Amniotic epithelial cell (primary cell): ENCODE results near the gene MAP3K3.

Experiments used
- DNase-seq: peaks from one replicate; pipeline ENCODE4 v3.0.0-alpha.2; 2010; ENCODE audit warnings: low read depth

The MAP3K3 gene

DNA sequence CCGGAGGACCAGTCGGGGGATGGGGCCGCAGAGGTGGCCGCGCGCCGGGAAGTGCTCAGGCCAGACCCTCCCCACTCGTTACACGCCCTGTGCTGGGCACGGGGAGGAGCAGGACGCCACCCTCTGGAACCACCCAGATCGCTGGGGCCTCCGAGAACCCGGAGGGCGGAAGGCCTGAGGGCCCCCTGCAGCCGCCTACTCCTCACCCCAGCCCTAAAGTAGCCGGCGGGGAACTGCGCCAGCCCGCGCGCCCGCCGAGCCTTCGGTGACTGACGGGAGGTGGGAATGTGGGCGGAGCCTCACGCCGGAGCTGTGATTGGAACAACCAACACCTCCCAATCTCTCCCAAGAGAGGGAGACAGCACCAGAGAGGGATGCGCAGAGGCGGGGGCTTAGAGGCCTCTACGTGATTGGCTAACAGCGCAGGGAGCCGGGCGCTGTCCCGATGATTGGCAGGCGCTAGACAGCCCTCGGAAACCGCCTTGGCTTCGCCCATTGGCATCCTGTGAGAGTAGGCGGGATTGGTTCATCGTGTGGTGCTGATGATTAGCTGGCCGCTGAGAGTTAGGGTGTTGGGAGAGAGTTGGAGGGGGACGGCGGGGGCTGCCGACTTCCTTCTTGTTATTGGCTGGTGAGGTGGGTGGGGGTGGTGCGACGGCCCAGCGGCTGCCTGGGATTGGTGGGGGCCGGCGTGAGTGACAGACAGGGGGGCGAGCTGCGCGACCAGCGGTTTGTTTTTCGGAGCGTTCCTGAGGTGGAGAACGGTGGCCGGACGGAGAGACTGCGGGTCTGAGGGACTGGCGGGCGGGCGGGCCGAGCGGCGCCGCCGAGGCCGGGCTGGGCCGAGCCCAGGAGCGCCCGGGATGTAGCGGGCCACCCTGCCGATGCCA, at the start of gene MAP3K3:
Gene MAP3K3 (plus strand): TSS at position 734 of the 890 bp plus-strand sequence. CDS start 343 bp downstream, outside the sequence.
- peak; percentile 100 for DNase-seq

DNA sequence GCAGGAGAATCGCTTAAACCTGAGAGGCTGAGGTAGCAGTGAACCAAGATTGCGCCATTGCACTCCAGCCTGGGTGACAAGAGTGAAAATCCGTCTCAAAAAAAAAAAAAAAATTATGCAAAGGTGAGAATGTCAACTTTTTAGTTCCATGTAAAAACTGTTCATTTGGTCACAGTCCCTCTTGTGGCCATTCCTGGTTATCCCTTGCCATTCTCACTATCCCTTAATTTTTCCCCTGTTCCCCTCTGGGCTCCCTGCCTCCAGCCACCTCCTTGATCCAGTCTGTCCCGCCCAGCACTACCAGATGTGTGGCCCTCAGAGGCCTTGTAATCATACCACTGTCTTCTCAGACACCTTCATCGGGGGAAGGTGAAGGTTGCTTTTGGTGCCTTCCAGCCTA, 48.6 kb upstream of the MAP3K3 start:
- DNase-seq = no peak

DNA sequence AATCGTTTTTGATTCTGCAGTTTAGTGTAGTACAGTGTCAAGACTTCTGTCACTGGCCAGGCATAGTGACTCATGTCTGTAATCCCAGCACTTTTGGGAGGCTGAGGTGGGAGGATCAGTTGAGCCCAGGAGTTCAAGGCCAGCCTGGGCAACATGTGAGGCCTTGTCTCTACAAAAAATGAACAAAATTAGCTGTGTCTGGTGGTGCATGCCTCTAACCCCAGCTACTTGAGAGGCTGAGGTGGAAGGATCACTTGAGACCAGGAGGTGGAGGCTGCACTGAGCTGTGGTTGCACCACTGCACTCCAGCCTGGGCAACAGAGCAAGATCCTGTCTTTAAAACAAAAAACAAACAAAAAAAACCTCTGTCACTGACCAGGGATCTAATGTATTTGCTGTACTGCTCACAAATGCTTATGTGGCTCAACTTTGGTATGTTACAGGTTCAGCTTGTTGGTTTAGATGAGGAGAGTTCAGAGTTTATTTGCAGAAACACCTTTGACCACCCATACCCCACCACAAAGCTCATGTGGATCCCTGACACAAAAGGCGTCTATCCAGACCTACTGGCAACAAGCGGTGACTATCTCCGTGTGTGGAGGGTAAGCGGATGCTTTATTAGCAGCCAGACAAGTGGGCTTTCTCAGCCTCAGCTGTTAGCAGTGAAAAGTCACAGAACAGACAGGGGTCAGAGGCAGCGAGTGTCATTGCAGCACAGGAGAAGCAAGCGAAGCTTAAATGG, 44.0 kb upstream of the MAP3K3 start:
- DNase-seq = no peak

DNA sequence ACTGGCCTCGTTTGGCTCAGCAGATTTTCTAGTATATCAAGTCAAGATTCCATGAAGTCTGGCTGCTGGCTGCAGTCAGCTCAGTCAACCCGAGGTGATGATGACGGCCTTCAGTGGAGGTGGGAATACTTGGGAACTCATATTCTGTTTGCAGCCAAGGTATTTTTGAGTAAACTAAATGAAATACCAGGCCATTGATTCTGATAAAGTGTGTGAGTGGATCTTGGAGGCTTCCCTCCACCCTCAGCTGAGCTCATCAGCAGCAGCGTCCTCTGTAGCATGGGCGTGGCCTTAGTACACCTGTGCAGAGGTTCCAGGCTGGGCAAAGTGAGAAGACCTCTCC, 43.5 kb upstream of the MAP3K3 start:
- DNase-seq = no peak

DNA sequence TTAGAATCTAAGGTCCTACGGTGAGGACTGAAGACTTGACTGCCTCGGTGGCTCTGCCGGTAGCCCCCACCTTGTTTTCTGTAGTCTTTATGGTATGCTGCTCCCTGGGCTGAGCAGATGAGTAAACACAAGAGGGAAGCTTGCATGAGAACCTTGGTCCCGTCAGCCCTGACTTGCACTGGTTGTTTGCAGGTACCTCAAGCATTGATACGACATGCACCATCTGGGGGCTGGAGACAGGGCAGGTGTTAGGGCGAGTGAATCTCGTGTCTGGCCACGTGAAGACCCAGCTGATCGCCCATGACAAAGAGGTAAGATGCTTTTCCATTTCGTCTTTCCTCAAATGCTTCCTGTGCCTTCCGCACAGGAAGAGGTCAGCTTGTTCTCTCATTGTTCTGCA, 42.6 kb upstream of the MAP3K3 start:
- no peak for DNase-seq

DNA sequence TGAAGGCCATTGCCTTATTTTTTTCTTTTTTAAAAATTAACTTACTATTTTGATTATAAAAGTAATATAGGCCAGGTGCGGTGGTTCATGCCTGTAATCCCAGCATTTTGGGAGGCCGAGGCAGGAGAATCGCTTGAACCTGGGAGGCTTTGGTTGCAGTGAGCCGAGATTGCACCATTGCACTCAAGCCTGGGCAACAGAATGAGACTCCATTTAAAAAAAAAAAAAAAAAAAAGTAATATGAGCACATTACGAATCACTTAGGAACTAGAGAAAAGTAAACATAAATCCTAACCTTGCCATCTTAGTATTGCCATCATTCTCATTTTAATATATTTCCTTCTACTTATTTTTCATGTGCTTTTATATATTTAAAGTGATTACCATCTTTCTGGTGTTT, 34.4 kb upstream of the MAP3K3 start:
- no peak for DNase-seq

DNA sequence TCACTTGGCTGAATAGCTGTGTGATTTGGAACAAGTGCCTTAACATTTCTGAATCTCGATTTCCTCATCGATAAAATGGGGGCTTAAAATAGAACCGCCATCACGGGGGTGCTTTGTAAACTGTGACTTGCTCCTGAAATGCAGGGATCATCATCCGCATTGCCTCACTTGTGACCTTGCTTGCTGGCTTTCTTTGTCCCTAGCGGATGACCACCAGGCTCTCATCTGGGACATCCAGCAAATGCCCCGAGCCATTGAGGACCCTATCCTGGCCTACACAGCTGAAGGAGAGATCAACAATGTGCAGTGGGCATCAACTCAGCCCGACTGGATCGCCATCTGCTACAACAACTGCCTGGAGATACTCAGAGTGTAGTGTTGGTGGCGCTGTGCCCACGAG, 33.4 kb upstream of the MAP3K3 start:
- DNase-seq = no peak

DNA sequence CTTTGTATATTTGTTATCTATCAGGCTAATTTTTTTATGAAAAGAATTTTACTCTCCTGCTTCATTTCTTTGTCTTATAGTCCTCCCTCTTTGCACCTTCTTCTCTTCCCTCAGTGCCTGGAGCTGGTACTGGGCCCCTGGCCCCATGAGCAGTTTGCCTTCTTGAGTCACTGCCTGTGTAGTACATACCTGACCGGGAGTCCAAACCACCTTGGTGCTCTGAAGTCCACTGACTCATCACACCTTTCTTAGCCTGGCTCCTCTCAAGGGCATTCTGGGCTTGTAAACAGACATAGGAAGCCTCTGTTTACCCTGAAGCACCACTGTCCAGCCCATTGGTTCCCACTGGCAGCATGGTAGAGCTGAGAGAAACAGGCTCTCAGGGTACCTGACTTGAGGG, 32.6 kb upstream of the MAP3K3 start:
- no peak for DNase-seq

DNA sequence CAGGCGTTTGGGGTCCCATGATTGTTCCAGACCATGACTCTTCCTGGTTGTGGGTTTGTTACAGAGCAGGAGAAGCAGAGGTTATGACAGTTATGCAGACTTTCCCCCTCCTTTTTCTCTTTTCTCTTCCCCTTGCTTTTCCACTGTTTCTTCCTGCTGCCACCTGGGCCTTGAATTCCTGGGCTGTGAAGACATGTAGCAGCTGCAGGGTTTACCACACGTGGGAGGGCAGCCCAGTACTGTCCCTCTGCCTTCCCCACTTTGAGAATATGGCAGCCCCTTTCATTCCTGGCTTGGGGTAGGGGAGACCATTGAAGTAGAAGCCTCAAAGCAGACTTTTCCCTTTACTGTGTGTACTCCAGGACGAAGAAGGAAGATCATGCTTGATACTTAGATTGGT, 29.4 kb upstream of the MAP3K3 start:
- DNase-seq = no peak

DNA sequence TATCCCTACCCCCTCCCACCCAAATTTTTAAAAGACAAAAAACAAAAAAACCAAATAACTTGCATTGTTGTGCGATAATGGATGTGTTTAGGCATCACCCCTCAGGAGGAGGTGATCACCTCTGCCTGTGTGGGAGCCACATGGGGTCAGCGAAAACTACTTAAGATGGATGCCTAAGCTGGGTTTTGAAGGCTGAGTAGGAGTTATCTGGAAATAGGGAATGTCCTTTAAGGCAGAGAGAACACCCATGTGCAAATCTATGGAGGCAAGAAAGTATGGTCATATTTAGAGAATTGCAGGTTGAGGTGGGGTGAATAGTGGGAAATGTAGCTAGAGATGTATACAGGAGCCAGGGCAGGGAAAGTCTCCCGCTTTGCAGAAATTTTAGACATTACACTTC, 27.1 kb upstream of the MAP3K3 start:
- DNase-seq = no peak

DNA sequence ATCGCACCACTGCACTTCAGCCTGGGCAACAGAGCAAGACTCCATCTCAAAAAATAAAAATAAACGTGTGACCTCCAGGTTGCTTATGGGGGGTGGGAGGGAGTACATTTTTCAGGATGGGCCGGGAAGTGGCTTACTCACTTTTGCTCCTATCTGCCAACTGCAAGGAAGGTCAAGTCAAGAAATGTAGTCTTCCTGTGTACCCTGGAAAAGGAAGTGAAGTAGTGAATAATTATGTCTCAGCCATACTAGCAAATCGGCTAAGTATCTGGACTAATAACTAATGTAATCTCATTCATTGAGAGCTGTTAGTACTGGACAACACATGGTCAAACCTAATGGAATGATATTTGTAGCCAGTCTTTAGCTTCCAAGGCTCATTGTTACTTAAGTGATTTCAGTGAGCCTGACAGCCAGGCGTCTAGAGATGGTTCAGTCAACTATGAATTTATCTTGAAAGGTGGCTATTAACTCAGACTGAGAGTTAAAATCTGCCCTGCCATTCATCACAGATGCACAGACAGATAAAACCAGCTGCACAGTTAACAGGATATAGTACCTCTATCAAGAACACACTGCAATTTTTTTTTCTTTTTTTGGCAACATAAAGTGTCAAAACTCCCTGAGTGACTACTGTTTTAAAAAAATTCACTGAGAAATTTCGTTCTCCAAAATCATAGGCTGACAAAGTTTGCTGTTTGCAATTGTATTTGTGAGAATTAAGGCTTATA, 25.2 kb upstream of the MAP3K3 start:
- no peak for DNase-seq

DNA sequence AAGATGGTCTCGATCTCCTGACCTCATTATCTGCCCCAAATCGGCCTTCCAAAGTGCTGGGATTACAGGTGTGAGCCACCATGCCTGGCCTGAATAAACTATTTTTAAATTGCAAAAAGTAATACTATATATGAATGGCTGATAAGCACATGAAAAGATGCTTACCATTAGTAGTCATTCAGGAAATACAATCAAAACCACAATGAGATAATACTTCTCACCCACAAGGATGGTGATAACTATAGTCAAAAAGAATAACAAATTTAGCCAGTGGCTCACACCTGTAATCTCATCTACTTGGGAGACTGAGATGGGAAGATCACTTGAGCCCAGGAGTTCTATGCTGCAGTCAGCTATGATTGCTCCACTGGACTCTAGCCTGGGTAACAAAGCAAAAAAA, 23.9 kb upstream of the MAP3K3 start:
- DNase-seq = no peak

DNA sequence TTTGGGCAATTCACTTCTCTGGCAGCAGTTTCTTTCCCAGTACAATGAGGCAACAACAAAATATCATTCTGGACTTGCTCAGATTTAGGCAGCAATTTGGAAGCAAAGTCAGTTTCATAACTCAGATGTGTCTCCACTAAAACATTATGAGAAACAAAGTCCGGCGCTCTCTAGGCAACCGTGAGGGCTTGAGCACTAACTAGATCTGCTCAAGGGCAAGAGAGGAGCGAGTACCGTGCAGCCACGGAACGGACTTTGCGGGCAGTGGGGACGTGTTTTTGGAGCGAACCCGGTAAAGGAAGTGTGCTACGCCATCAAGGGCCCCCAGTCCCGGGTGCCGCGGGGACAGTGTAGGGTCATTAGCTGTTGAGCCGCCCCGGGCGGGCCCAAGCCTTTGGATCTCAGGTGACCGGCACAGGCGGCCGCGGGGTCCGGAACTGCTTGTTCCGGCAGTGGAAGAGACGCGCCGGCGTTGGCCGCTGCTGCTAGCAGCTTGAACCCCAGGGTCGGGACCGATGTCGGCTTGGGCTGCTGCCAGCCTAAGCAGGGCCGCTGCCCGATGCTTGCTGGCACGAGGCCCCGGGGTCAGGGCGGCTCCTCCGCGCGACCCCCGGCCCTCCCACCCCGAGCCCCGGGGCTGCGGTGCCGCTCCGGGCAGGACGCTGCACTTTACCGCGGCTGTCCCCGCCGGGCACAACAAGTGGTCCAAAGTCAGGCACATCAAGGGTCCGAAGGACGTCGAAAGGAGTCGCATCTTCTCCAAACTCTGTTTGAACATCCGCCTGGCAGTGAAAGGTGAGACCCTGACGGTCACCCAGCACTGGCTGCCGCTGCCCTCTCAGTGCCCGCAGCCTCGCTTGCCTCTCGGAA, 21.4 kb upstream of the MAP3K3 start, which contains the start of gene TACO1:
Gene TACO1 (plus strand): TSS at position 327 of the 870 bp plus-strand sequence. CDS start 189 bp downstream, at position 516.
- DNase-seq = peak; percentile 79

DNA sequence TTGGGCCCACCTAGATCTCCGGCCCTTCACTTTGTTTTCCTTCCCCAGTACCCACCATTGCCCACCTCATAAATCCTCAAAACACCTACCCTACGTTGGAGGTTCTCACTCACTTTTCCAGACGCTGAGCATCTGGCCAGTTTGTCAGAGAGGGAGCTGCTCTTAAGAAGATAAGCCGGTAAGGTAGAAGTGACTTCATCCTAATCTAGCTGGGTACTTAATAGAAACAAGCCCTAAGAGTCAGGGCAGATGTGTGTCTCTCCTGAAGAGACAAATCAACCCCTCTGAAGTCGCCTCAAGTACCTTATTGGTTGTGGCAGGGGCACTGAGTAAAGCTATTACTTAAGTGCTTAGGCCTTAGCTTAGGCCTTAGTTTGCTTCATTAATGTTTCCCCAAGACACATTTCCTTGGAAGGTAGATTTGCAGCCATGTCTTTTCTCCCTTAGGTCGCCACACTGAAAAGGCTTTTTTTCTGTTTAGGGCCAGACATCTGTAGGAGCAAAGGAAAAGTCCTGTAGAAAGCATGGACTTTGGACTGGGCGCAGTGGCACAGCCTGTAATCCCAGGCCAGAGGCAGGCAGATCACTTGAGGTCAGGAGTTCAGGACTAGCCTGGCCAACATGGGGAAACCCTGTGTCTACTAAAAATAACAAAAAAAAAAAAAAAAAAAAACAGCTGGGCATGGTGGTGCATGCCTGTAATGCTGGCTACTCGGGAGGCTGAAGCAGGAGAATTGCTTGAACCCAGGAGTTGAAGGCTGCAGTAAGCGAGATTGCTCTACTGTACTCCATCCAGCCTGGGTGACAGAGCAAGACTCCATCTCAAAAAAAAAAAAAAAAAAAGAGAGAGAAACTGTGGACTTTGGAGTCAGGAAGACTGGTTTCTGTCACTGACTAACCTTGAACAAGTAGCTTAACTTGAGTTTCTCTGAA, 20.5 kb upstream of the MAP3K3 start:
- DNase-seq = peak; percentile 29

DNA sequence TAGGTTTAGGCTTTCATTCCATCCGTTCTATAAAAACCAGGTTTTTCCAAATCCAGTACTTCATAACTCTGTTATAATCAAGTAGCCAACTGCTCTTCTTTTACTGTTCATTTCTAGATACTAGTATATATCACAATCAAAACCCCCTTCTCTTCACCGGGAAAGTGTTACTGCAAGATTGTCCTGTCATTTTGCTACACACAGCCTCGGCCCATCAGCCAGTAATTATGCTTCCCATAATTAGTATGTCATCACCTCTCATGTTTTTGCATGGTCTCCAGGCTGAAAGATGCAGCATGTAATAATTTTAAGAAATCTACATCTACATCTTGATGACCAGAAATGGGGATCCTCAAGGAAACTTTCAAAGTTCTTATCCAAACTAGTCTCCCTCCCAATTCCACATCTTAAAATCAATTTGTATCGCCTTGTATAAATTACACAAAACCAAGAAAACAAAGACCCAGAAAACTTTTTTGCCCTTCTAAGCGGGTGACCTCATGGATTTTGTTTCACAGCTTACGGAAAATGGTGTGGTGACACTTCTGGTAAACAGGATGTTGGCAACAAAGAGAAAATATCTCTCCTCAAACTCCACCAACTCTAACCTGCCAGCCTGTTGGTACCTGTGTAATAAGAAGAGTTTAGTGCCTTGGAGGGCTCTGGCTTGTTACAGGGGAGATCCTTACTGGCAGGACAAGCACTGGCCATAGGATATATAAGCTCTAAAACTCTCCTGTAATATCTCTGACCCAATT, 12.2 kb upstream of the MAP3K3 start:
- DNase-seq = no peak

DNA sequence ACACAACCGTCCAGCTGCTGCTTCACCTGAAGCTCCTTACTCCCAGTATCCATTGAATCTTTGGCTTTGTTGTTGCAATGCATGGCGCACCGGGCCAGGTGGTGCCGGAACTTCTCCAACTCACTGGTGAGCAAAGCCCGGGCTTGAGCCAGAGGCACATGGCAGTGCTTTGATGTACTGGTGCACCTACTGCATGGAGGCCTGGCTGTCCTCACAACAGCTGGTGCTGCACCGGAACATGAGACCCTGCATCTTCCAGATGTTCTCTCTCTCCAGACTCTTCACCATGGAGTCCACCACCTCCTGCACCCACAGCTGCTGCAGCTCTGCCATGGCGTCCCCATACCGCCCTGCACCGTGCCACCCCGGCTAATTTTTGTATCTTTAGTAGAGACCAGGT, 11.4 kb upstream of the MAP3K3 start:
- no peak for DNase-seq

DNA sequence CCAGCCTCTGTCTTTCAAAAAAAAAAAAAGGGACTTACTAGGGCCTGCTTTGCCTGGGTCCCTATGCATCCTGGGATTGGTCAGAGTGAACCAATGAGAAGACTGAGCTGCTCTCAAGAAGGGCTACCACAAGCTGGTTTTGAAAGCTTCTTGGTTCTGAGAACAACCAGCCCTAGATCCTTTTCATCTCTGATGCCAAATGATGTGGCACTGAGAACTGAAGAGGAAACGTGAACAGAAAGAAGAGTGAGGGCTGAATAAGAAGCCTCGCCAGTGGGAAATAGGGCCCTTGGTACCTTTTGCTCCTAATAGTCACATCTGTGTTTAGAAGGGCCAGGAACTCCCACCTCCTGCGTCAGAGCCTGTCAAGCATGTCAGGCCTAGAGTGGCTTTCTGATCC, 10.9 kb upstream of the MAP3K3 start:
- DNase-seq = no peak

DNA sequence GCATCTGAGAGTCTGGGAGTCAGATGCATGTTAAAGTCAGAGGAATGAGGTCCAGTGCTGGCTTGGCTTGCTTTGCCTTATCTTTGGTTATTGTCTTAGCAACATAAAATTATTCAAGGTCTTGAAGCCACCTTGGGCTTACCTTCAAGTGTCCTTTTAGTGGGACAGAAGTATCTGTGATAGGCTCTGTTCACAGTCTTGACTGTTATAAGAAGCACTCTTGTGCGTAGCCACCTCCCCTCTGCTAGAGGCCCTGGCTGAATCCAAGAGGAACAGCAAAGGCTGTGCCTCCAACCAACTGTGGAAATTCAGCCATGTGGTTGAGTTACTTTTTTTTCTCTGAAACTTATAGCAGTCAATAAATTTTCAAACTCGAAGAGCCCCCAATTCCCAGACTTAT, 8.6 kb upstream of the MAP3K3 start:
- no peak for DNase-seq

DNA sequence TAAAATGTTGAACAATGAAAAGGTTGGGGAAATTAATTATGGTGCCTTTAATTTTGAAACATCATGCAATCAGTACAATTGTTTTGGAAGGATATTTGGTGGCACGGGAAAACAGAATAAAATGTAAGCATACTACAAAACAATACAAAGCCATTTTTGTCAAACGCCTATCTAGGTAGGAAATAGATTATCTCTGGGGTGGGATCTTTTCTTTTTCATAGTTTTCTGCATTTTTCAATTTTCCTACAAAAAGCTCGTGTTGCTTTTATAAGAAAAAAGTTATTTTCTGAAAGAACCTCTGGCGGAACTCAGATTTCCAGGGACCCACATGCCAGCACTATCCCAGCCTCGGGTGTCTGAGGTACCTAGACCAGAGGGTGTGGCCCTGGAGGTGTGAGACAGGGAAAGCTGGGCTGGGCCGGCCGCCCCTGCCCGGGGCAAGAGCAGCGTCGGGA, 961 bp upstream of the MAP3K3 start:
- no peak for DNase-seq
